Endothelial cell of hepatic sinusoid (primary cell): Measurements from ENCODE around the gene PRKAR1B.

ENCODE experiments used
- in situ Hi-C: cut with HindIII; loops from 2 replicates; pipeline ENCODE4 v1.10.0; 2017; ENCODE audit warnings: low sequenced_read_pairs

Gene PRKAR1B

GRCh38 chr7:537911-538634, 189.0 kb downstream of the PRKAR1B start:
- in situ Hi-C loops: no loop called here

- in situ Hi-C loops: no loop called here
Observed at GRCh38 chr7:536231-536630, 190.8 kb downstream of the PRKAR1B start.

GRCh38 chr7:534959-535358, 192.1 kb downstream of the PRKAR1B start:
- in situ Hi-C loops: no loop called here

GRCh38 chr7:534075-534474, 193.0 kb downstream of the PRKAR1B start:
- in situ Hi-C loops: no loop called here

GRCh38 chr7:533266-533665, 193.8 kb downstream of the PRKAR1B start:
- in situ Hi-C loops: no loop called here

GRCh38 chr7:532379-533143, 194.5 kb downstream of the PRKAR1B start:
- in situ Hi-C loops: no loop called here

- in situ Hi-C loops: no loop called here
Observed at GRCh38 chr7:531777-532176, 195.3 kb downstream of the PRKAR1B start.

- in situ Hi-C loops: no loop called here
Observed at GRCh38 chr7:528451-528850, 198.6 kb downstream of the PRKAR1B start.

GRCh38 chr7:527723-528122, 199.4 kb downstream of the PRKAR1B start:
- in situ Hi-C loops: no loop called here

GRCh38 chr7:526460-527034, 200.5 kb downstream of the PRKAR1B start:
- in situ Hi-C loops: no loop called here

GRCh38 chr7:525740-526139, 201.3 kb downstream of the PRKAR1B start:
- in situ Hi-C loops: no loop called here

GRCh38 chr7:524800-525199, 202.3 kb downstream of the PRKAR1B start:
- in situ Hi-C loops: no loop called here

GRCh38 chr7:523347-524336, 203.4 kb downstream of the PRKAR1B start:
- in situ Hi-C loops: no loop called here

GRCh38 chr7:522951-523314, 204.1 kb downstream of the PRKAR1B start:
- in situ Hi-C loops: no loop called here

GRCh38 chr7:522071-522950, 204.8 kb downstream of the PRKAR1B start:
- in situ Hi-C loops: no loop called here

- in situ Hi-C loops: no loop called here
Observed at GRCh38 chr7:521221-522070, 205.6 kb downstream of the PRKAR1B start.

GRCh38 chr7:520503-521161, 206.4 kb downstream of the PRKAR1B start:
- in situ Hi-C loops: no loop called here
